ENCODE measurements around the gene CCL20.

GRCh38 chr2:227848586-227848985, 34.9 kb downstream of the CCL20 start:
- TF ChIP-seq, protein P1, sequence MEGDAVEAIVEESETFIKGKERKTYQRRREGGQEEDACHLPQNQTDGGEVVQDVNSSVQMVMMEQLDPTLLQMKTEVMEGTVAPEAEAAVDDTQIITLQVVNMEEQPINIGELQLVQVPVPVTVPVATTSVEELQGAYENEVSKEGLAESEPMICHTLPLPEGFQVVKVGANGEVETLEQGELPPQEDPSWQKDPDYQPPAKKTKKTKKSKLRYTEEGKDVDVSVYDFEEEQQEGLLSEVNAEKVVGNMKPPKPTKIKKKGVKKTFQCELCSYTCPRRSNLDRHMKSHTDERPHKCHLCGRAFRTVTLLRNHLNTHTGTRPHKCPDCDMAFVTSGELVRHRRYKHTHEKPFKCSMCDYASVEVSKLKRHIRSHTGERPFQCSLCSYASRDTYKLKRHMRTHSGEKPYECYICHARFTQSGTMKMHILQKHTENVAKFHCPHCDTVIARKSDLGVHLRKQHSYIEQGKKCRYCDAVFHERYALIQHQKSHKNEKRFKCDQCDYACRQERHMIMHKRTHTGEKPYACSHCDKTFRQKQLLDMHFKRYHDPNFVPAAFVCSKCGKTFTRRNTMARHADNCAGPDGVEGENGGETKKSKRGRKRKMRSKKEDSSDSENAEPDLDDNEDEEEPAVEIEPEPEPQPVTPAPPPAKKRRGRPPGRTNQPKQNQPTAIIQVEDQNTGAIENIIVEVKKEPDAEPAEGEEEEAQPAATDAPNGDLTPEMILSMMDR (IDR thresholded peaks at IDR 0.05 in 8 of 11, conservative IDR thresholded peaks at IDR 0.05 in 3 of 11), result no peak
- no peak for TF ChIP-seq POLR2A (IDR thresholded peaks at IDR 0.05)
- TF ChIP-seq POLR2AphosphoS5 (IDR thresholded peaks at IDR 0.05), result no peak
